ENCODE measurements around the gene TBC1D7.
"Not testable (repeated sequence)": the region's sequence is repeated elsewhere in the genome, so short reads cannot be mapped to it uniquely, and the experiment has no call there.

TBC1D7 gene

DNA sequence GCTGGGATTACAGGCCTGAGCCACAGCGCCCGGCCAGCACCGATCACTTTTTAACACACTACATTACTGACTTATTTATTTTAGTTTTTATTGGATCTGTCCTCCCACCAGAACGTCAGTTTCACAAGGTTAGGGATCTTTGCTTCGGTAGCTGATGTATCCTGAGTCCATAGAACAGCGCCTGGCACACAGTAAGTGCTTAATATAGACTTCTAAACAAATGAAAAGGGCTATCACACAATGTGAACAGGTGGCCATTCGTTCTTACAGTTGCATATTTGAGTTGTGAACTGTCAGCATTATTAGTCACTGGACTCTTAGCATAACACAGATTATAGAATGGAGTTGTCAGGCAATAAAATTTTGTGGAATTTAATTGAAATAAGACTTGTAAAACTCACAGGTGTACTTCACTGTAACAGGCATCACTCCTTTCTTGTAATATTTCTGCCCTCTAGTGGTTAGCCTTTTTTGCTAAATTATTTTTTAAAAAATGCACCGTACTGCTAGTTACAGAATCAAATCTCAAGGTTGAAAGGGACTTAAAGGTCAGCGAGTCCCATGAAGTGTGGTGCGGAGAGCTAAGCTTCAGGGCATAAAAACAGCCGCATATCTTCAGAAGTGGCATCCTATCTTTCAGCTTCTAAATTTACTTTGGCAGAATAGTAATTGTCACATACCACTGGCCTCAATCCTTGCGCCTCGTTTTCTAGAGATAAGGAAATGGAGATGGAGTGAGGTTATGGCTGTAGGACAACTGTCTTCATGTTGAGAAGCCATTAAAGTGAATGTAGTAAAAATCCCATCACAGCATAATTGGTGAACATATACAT is 3.4 kb upstream of the TBC1D7 start:
- no peak overlapping the region for H3K4me3 ChIP-seq (ENCODE audit: low read length)
- DNase-seq (ENCODE audit: low read depth, low spot score) = no peak

DNA sequence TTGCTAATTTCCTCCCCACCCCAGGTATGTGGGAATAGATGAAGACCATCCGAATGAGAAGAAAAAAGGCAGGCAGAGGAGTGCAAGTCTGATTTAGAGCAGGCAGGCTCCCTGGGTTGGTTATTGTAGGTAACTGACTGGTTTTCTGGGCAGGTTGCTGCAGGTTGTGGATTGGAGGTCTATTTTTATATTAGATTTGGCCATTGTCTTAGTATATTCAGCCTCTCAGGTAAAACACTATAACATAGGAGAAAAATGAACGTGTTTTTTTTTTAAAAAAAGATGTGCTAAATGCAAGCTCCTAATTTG is 492 bp upstream of the TBC1D7 start:
- H3K4me3 ChIP-seq (ENCODE audit: low read length) = peak overlapping the region; percentile 93
- no peak for DNase-seq (ENCODE audit: low read depth, low spot score)

DNA sequence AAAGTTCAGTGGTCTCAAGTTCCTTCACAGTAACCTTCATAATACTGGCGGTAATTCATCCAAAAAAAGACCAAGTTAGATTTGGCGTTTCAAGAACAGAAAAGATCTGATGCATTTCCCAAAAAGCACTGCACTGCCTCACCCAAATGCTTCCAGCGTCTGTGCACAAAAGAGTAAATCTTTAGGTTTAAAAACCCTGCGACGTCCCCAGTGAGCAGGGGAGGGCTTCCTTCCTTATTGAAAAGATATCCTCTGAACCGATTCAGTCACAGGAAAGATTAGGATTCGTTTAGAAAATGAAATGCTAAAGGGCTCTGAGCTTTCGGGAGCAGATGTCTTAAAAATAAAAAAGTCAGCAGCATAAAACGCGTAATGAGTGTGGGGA is 654 bp downstream of the TBC1D7 start:
- no peak for DNase-seq (ENCODE audit: low read depth, low spot score)
- peak overlapping the region; percentile 93 for H3K4me3 ChIP-seq (ENCODE audit: low read length)

DNA sequence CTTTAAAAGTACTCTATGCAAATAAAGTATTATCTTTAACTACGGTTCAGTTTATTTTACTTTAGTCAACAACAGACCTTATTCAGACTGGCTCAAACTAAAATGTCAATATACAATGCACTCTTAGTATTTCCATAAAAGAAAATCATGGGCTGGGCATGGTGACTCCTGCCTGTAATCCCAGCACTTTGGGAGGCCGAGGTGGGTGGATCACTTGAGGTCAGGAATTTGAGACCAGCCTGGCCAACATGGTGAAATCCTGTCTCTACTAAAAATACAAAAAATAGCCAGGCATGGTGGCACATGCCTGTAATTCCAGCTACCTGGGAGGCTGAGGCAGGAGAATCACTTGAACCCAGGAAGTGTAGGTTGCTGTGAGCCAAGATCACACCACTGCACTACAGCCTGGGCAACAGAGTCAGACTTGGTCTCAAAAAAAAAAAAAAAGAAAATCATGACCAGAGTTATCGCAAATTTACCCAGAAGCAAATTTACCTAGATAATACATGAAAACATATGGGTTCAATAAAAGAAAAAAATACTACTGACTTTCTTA is 2.2 kb downstream of the TBC1D7 start:
- H3K4me3 ChIP-seq (ENCODE audit: low read length); DNase-seq (ENCODE audit: low read depth, low spot score): not testable (repeated sequence)

DNA sequence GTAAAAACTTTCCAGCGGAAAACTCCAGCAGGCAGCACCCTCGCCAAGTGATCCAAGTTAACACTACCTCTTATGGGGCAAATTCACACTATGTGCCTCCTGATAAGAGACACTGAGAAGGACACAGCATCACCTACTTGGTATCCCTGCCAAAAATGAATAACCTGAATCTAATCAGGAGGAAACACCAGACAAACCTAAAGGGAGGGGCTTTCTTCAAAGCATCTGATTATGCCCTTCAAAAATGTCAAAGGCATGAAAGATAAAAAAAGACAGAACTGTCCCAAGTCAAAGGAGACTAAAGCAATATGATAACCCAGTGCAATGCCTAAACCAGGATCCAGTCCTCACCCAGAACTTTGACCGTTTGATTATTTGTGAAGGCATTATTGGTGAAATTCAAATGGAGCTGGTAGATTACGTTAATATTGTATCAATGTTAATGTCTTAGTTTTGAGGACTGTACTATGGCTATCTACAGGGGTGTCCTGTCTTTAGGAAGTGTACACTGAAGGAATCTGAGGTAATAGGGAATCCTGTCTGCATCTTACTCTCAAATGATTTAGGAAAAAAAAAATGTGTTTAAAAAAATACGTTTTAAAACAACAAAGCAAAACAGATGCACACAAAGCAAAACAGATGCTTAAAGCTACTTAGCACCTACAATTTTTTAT is 8.3 kb downstream of the TBC1D7 start:
- no peak for DNase-seq (ENCODE audit: low read depth, low spot score)
- no peak overlapping the region for H3K4me3 ChIP-seq (ENCODE audit: low read length)

DNA sequence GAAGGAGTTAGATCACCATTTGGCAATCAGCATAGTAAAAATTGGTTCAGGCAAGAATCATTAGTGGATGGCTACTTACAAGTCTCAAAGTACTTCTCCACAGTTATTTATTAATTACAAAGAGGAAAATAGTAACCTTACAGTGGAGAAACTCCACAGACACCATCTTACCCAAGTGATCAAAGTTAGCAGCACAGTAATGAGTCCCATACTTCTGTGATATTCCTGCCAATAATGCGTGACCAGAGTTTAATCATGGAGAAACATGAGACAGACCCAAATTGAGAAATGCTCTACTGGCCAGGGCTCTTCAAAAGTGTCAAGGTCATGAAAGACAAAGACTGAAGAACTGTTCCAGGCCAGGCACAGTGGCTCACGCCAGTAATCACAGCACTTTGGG is 9.5 kb downstream of the TBC1D7 start:
- no peak overlapping the region for H3K4me3 ChIP-seq (ENCODE audit: low read length)
- DNase-seq (ENCODE audit: low read depth, low spot score) = no peak

DNA sequence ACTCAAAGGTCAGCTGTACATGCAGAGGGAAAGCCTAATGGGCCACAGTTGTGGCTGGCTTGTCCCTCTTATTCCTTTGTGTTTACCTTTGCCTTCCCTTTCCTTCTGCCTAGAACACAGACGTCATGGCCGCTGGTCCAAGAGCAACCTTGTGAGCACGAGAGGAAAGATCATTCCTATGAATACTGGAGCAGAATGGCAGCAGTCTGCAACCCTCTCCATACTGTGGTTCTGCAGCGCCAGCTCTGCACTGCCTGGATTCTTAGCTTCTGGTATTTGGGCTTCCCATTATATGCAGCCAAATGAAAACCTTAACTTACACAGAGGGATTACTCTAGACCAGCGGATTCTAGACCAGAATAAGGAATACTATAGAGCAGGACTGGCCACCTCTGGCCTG is 12.4 kb downstream of the TBC1D7 start:
- DNase-seq (ENCODE audit: low read depth, low spot score) = no peak
- no peak overlapping the region for H3K4me3 ChIP-seq (ENCODE audit: low read length)

DNA sequence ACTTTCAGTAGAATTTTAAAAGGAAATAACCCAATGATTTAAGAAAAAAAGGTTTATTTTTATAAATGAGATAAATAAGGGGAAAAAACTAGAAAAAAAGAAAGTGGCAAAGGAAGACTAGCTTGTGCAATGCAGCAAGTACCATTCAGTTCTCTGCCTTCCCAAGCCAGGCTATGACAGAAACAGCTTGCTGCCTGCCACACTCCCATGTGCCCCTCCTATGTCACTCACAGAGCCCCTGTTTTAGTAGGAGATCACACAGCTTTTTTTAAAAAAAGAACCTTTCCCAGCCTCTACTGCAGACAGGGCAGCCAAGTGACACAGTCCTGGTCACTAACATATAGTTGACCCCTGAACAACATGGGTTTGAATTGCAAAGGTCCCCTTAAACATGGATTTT is 13.5 kb downstream of the TBC1D7 start:
- H3K4me3 ChIP-seq (ENCODE audit: low read length) = no peak overlapping the region
- no peak for DNase-seq (ENCODE audit: low read depth, low spot score)

DNA sequence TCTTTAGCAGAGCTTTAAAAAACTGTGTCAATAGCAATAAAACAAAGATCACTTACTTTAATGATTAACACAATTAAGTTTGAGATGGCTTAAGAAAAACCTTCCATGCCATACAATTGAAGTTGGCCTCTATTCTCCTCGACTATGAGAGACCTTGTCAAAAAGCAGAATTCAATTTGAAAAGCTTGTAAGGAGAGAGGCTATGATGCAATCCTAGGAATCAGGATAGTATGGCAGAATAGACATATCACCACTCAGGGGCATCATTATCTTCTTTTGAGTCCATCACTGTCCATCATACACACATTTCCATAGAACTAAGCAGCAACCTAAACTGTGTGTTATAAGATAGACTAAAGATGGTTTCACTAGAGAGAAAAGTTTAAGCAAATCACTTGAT is 17.2 kb downstream of the TBC1D7 start:
- no peak for DNase-seq (ENCODE audit: low read depth, low spot score)
- no peak overlapping the region for H3K4me3 ChIP-seq (ENCODE audit: low read length)

DNA sequence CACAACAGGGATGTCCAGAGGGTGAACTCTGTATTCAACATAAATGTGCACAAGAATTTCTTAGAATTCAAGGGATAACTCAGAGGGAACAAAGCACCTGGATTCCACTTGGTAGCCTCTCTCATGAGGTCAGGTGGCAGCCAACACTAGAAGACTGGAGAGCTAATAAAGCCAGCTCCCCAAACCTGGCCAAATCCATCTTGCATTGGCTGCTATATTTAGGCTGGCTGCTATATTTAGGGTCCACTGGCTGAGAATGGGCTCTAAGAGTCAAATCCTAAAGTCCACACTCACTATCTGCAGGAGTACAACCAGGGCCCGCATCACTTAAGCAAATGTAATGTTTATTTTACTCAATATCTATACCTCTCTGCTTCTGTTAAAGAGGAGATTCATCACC is 20.0 kb downstream of the TBC1D7 start:
- no peak overlapping the region for H3K4me3 ChIP-seq (ENCODE audit: low read length)
- DNase-seq (ENCODE audit: low read depth, low spot score) = no peak

DNA sequence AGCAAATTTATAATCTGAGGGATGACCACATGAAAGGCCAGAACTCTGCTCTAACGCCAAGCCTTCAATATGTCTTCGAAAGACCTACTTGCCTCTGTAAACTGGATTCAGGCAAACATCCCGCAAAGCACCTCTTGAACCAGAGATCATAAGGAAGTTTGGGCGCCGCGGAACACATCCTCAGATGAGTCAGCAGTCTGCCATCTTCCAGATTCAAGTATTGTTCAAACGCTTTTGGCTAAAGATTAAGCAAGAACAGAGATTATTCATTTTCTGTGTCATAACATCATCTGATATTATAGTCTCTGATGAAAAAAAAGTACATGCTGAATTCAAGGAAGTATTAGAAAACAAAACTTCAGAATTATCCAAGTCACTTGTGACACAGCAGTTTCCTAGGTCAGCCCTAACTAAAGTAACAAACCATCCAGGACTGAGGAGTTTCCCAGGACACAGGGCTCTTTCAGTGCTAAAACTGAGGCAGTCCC is 20.8 kb downstream of the TBC1D7 start:
- no peak overlapping the region for H3K4me3 ChIP-seq (ENCODE audit: low read length)
- no peak for DNase-seq (ENCODE audit: low read depth, low spot score)

DNA sequence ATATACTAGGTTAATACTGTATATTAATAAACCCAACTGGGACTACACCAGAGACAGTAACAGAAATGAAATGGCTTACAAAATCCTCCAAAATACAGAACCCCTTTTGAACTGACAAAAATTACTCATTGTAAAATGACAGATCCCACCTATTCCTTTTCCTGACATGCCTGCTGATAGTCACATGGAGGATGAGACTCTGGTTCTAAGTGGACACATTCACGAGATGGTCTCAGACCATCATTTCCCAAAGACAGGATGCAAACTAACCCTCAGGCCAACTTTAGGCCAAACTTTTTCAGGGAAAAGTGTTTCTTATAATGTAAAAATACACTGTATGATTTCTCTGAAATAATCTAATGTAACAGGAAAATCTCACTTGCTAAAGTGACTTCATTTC is 22.5 kb downstream of the TBC1D7 start:
- DNase-seq (ENCODE audit: low read depth, low spot score) = no peak
- no peak overlapping the region for H3K4me3 ChIP-seq (ENCODE audit: low read length)

DNA sequence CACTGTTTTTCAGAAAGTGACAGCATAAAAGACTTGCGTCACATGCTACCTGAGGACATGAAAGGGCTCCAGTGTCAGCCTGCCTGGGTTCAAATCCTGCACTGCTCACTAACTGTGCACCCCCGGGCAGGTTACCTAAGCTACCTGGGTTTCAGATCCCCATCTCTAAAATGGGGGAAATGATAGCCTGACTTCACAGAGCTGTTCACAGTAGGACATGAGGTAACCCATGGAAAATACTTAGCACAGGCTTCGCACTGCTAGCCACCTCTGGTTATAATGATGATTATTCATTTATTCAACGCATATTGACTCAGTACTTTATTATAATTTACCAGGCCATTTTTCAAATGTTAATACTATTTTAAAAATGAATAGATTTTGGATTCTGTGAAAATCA is 23.0 kb downstream of the TBC1D7 start:
- DNase-seq (ENCODE audit: low read depth, low spot score) = no peak
- no peak overlapping the region for H3K4me3 ChIP-seq (ENCODE audit: low read length)

DNA sequence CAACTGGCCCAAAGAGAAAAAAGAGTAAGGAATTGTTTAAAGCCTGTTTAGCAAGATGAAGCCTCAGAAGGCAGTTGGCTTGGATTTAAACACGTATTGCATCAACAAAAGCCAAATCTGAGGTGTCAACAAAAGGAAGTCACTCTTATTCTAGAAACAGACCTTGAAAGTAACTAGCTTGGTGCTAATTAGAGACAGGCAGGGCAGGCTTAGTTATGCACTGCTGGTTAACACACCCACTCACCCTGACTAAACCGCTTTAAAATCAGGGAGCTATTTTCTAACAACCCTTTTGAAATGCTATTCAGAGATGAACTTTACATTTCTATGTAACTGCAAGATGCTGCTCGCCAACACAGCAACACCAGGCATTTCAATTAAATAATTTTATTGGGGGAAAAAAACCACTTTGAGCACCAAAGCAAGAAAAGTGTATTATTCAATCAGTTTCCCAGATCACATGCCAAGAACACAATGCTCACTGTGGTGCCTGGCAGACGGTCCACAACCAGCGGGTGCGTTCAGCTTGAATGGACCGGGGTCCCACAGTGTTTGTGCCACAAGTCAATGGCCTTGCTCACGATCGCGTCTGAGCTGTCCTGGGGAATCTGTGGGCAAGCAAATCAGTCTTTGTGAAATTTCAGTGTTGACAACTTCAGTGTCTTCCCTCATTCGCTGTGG is 23.6 kb downstream of the TBC1D7 start:
- DNase-seq (ENCODE audit: low read depth, low spot score) = no peak
- no peak overlapping the region for H3K4me3 ChIP-seq (ENCODE audit: low read length)

DNA sequence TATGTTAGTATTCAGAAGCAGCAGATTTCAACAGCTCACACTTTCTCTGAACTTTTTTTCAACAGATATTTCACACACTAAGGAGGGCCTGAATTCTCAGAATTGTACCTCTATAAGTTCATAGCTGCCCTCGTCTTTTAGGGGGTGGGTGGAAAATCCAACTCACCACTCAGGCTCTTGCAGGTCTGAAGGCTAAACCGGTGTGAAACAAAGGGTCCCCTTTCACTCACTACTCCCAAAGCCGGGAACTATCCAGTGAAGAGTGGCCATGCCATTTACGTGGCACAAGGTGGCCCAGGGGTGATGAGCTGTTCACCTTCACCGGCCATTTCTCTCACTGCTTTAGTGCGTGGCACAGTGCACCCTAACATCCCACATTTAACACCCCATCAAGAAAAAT is 24.2 kb downstream of the TBC1D7 start:
- no peak overlapping the region for H3K4me3 ChIP-seq (ENCODE audit: low read length)
- no peak for DNase-seq (ENCODE audit: low read depth, low spot score)

DNA sequence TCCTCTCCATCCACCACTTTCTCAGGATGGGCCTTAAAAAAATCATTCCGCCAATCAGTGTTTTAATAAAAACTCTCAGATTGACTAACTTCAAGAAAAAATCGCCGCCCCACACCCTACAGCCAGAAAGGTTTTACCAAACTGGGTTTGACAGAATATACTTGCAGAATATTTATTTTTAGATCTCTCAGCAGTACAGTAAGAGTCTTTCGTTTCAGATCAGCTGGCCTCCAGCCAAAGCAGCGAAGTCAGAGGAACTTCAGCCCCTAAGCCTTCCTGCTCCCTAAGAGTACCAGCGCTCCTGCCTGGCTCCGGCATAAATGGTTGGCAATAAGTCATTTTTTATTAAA is 24.7 kb downstream of the TBC1D7 start:
- no peak overlapping the region for H3K4me3 ChIP-seq (ENCODE audit: low read length)
- DNase-seq (ENCODE audit: low read depth, low spot score) = no peak

DNA sequence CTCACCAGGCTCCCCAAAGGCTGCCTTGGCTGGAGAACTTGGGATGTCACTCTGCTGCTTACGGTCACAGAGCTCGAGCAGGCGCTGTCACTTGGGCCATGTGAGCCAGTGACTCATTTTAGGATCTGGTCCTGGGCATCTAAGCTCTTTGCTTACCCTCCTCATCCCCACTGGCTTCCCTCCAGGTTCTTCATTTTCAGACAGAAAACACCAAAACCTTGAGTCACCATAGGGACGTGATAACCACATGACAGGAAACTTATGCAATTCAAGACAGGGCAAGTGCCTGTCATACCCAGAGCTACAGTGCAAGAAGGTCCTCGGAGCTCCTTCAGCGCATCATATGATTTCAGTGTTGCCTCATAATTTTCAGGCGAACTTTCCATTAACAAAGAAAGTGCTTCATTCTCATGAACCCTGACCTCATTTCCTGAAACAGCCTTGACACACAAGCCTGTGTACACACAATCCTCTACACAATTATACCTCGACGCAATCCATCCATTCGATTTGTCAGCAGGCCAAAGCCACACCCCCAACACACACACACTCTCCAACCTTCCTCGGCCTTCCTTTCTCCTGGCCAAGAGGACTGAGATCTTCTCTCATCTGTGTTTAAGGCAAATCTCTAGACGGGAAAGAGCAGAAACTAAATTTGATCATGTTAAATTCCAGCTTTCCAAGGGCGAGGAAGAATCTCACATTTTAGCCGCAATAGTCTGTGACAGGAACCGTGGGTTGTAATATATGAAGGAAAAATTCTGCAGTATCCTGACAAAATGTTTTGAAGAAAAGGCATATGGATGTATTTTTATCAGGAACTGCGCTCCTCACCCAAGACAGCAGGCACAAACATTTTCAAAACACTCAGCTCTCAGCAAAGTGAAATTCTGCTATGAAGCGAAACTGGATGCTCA is 25.3 kb downstream of the TBC1D7 start:
- H3K4me3 ChIP-seq (ENCODE audit: low read length) = no peak overlapping the region

DNA sequence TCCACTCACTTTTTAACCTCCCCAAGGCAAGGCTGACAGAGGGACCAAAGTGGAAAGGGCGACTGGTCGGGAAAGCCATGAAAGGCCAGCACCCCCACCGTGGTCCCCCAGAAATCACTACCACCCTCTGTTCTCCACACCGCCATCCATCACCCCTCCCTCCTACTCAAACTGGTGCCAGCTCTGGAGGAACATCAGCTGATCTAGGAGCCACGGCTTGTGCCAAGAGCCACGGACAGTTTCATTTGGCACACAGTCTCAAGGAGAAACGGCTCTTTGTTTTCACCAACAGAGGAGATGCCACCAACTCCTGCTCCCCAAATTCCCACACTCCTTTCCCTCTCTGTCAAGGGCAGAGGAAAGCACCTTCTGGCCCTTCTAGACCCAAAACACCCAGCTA is 26.0 kb downstream of the TBC1D7 start:
- DNase-seq (ENCODE audit: low read depth, low spot score) = no peak
- no peak overlapping the region for H3K4me3 ChIP-seq (ENCODE audit: low read length)

More for the DNA sequence above, 25.3 kb downstream of the TBC1D7 start:
- DNase-seq (ENCODE audit: low read depth, low spot score) = no peak

All from Jurkat, Clone E6-1 (cell line).